Fibroblast of upper back skin (primary cell): ENCODE measurements around the gene SRRD.
A peak's percentile ranks its signal among the peaks of the same experiment; 100 is the strongest.

Experiments used
- DNase-seq: peaks from one replicate; pipeline ENCODE4 v3.0.0-alpha.2; 2013

The SRRD gene

DNA sequence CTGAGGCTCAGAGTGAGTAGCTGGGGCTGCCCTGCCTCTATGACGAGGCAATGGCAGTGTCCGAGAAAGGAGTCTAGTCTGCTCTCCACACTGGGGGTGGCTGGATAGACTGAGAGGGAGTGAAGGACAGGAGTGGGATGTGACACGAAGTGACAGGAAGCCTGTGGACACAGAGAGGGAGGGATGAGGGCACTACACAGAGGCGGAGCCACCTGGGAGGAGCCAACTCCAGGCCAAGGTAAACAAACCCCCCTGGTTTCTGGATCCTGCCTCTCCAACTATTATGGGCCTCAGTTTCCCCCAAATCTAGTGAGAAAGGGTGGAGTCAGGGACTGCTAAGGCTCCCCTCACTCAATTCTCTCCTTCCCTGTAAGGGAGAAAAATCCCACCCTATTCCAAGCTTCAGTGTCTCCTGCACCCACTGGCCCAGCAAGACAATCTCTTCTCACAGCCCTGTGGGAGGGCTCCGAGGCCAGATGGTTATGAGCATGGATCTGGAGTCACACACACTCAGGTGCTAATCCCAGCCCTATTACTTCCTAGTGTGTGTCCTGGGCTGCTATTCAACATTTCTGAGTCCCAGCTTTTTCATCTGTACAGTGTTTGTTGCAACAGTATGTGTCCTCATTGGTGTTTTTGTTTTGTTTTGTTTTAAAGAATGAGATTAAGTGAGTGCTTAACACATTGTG is 29.7 kb upstream of the SRRD start:
- DNase-seq, result no peak

DNA sequence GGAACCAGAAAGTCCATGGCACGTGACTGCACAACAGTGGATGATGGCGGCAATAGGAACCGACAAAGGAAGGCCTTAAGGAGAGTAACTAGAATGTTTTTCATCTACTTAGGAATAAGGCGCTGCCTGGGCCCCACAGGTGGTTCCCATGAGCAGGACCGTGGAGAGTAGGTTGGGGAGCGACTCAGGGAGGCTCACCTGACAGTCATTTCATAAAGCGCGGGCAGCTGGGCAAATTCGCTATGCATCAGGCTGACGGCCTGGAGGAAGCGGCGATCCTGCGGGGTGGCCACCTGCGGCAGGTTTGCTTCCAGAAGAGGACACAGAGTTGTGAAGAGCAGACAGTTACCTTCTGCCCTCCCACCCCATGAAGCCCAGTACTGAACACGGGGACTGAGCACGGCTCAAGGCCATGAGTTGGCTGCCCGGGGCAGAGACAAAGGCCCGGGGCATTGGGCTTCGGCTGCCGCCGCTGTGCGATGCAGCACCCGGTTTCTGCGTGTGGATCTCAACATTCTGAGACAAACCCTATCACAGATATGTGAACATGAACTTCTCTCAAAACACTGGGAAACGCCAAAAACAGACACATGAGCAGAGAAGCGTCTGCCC is 25.9 kb upstream of the SRRD start:
- DNase-seq, result no peak

DNA sequence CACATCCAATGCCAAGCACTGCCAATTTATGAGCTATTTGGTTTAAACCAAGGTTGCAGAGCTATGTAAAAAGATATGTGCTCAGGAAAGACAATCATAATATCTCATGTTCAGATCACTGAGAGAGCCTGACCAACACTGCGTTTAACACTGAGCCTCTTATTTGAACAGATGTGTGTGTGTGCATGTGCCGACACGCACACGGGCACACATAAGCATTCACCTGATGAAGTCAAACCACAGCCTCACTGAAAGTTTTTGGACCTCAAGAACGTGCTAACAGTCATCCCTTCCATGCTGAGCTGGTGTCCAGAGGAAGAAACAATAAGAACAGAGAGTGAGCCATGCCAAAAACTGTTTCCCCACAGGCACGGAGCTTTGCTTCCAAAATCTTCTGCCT is 23.5 kb upstream of the SRRD start:
- no peak for DNase-seq

DNA sequence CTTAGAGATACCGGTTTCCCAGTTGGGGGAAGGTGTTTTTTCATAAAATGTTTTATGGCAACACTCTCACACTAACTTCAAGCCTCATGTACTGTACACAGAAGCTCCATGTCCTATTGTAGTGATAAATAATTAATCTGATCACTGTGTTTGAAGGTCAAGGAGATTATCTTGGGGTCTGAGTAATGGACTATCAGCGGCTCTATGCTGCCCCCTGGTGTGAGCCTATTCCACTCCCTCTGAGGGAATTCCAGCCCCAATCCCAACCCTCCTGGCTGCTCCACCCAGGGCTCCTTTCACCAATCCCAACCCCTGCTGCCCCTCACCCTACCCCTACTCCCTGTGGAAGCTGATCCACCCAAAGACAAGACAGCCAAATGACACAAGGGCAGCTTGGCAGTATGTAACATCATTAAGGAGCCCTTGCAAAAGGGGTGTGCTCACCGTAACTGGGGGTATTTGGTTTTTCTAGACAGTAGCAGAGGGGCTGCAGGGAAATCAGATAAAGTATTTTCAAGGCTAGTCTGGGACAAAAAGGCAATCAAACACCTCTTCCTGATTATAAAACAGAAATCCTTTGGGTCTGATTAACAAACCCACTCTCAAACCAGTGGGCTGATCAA is 22.4 kb upstream of the SRRD start:
- peak; percentile 41 for DNase-seq

DNA sequence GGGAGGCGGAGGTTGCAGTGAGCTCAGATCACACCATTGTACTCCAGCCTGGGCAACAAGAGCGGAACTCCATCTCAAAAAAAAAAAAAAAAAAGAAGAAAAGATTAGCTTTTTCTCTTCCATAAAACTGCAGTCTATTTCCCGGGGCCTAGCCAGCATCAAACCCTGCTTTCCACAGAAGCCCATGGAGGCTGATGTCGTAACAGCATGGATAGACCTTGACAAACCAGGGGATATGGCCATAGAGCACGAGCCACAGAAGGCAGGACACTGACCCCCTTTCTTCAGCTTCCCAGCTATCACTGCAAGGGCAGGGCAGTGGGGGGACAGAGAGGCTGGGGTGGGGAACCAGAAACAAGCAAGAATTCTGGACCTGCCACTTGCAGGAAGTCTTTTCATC is 21.6 kb upstream of the SRRD start:
- no peak for DNase-seq

DNA sequence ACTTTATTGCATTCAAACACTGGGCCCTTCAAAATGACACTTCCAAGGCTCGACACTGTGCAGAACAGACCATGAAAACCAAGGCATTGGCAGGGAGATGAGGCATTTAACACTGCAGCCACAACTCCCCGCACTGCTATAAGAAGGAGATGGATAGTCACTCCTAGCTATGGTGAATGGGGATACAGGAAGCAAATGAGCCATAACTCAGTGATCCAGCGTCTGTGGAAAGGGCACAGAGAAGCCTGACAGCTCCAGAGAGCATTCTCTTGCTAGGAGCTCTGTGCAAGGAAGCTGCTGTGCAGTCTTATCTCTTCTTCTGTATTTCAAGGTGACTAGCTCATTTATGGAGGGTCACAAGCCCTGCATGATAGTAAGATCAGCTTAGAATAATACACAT is 21.0 kb upstream of the SRRD start:
- no peak for DNase-seq

DNA sequence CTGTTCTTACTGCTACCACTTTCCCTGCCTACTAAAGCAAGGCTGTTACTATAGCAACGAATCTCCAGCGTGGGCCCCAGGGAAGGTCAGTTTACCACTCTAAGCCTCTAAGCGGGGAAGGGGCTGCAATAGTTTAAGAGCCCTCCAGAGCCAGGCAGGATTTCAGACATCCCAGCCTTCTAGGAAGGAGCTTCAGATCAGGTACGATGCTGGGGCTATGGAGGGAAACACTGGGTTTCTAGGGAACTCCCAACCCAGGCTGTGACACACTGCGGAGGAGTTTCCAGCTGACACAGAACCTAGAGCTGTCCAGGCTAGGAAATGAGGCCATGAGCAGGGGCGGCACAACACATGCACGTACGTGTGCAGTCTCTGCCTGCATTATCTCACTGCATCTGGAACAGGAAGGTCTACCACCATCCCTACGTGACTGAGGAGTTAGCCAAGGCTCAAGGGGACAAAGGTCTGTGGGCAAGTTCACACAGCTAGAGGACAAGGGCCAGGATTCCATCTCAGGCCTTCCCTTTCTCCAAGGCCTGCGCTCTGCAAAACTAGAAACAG is 20.5 kb upstream of the SRRD start:
- no peak for DNase-seq

DNA sequence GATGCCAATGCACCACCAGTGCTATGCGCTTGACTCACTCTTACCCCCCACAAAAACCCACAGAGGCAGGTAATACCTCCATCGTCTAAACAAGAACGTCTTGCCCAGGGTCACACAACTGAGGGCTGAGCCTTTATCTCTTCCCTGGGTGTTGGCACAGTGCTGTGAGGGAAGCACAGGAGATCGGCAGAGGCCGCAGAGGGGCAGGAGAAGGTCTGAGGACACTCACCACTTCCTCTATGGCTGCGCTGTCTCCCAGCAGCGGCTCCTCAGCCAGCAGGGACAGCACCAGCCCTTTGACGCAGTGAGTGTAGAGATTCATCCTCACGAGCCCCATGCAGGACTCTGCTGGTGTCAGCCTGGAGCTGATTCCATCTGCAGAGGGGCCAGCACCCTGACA is 20.0 kb upstream of the SRRD start:
- DNase-seq, result no peak

DNA sequence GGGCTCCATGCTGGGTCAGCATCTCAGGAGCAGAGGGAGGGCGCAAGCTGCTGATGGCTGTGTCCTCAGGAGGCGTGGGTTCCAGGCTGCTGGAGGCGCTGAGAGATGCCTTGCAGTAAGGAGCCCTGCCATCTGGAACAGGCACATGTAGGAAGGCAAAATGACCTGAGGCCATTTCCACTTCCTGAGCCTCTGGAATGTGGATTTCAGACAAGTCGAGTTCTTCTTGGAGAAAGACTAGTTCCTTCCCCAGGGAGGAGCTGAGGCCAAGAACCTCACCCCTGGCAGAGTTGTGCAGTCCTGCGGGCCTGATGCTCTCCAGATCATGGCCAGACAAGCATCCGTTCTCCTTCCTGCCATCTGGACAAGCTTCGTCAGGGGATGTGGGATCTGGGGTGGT is 19.4 kb upstream of the SRRD start:
- no peak for DNase-seq

DNA sequence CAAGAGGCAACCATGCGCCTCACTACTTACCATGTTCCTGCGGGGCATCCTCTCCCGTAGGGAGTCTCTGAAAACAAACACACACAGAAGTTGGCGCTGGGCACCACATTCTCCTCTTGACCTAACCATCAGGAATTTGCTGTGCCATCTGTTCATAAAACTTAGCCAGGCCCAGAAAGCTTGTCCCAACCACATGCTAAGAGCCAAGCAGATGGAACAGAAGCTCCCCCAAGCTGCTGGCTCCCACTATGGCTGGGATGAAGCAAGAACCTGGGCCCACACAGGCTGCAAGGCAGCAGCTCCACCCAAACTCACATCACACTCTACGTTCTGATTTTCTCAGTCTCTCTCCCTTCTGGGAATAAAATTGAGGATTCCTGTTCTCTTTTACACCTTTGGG is 17.5 kb upstream of the SRRD start:
- DNase-seq, result no peak

DNA sequence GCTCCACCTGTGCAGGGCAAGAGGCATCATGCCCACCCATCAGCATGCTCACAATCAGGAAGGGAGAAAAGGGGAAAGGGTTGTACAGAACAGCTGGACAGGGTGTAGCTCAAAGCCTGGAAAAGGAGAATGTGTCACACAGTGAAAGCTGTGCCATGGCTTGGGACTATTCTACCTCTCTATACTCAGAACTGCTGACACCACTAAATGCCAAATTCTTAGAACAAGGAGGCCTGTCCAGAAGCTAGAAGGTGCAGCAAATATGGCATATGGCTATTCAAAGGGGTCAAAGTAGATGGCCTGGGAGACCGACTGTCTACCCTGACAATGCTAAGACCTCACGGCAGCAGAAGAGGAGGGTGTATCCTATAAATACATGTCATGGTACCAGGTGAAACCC is 12.9 kb upstream of the SRRD start:
- DNase-seq, result no peak

DNA sequence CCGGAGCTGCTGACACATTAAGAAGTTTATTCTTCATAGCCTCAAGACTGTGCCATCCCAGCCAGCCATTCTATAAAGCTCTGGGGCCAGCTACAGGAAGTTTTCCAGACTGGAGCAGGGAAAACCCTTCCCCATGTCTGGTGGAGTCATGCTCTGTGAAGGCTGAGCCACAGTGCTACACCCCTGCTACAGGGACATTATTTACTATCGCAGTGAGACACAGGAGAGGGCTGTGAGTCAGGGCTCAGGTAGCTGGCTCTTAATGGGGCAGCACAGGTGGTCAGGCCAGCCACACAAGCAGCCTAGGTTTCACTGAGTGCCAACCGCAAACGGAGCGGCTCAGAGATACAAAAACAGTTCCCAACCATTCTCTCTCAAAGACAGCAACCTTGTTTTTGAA is 12.2 kb upstream of the SRRD start:
- peak; percentile 90 for DNase-seq

DNA sequence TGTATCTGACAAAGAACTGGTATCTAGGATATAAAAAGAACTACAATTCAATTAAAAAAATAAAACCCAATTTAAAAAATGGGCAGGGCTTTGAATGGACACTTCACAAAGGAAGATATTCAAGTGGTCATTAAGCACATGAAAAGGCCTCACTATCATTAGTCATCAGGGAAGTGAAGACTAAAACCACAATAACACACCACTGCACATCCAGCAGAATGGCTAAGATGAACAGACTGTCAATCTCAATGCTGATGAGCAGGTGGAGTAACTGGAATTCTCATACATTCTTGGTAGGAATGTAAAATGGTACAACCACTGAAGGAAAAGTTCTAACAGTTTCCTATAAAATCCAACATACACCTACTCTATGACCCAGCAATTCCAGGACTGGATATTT is 9.0 kb upstream of the SRRD start:
- no peak for DNase-seq

DNA sequence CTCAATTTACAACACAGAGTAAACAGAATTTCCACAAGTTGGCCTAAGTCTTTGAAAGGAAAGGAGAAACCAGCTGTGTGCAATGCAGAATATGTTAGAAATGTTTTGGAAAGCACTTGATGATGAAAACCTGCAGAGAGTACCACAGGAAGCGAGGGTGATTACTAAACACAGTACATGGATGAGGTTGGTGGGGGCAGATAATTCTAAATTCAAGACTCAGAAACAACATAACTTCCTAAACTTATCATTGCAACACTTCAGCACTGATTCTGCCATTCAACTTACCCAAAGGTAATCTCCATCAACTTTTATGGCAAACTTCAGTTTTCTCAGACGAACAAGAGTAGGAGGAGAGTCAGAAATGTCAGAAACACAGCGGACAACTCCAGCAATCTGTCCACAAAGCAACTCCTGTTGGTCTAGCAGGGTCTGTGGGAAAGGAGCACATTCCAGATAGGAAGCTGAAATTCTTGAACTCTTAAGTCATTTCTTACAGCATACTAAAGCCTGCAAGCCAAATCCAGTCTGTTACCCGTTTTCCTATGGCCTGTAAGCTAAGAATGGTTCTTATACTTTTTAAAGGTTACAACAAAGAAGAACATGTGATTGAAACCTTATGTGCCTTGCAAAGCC is 6.9 kb upstream of the SRRD start:
- peak; percentile 86 for DNase-seq

DNA sequence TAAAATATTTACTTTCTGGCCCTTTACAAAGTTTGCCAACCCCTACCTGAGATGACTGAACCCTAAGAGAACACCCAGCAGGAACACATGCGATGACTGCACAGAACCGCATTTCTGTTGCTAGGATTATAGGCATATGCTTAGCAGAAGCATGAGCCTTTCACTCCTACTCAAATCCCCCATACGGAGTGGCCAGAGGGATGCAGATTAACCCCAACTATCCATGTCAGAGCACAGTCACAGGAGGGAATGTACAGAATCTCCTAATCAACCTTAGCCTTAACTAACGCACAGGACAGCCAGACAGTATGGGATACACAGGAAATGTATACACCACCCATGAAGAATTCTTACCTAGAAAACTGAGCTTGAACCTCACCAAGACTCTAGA is 6.3 kb upstream of the SRRD start:
- no peak for DNase-seq

DNA sequence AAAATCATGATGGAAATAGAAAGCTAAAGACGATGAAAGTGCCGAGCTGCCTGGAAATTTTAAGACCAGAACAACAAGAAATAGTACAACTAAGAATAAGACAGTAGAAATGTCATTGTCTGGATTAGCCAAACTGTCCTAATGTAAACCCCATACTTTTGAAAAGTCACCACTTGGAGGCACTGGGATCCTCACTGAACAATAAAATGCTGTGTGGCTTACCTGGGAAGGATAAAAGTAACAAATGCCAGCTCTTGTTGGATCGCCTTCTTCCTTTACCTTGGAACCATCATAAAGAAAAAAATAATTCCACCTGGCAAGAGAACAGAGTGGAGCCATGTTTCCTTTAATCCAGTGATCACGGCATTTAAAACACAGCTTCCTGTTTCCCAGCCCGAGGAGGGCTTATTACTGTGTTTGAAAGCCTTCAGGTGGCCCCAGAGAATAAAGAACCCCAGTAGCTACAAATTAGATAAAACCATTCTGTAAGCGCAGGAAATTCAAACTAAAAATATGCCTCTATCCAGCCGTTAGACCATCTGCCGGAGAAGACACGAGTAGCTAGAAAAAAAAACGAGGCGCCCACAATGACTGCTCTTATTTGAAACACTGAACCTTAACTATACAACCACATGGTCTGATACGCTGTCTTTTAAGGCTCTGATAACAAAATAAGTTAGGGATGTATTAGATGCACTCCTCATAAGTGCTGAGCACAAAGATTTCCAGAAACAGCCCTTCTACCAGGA is 4.5 kb upstream of the SRRD start:
- DNase-seq, result no peak

DNA sequence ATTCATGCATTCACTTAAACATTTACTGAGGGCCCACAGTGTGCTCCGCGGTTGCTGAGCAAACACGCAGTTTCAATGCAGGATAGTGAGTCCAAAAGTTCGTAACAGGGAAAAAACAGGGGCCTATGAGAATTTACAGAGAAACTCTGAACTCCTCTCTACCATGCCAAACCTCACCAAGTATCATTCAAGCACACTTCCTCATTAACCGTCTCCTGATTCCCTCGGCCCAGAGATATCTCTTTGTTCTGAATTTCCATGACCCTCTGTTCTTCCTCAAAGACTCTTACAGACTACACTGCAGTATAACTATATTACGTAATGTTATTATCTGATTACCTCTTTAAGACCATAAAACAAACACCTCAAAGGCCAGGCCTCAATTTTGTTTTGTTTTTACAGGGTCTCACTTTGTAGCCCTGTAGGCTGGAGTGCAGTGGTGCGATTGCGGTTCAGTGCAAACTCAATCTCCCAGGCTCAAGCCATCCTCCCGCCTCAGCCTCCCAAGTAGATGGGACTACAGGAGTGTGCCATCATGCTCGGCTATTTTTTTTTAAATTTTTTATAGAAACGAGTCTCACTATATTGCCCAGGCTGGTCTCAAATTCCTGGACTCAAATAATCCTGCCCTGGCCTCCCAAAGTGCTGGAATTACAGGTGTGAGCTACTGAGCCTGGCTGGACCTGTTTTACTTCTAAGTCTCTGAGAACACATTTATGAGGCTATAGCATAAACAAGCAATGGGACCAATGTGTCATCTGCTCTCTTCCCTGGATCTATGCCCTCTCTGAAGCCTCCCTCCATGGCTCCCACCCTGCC is 3.7 kb upstream of the SRRD start:
- DNase-seq, result no peak

DNA sequence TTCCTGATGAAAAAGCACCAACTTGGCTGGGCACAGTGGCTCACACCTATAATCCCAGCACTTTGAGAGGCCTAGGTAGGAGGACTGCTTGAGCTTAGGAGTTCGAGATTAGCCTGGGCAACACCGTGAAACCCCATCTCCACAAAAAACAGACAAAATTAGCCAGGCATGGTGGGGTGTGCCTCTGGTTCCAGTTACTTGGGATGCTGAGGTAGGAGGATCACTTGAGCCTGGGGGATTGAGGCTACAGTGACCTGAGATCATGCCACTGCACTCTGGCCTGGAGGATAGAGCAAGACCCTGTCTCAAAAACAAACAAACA is 3.1 kb upstream of the SRRD start:
- DNase-seq, result no peak

DNA sequence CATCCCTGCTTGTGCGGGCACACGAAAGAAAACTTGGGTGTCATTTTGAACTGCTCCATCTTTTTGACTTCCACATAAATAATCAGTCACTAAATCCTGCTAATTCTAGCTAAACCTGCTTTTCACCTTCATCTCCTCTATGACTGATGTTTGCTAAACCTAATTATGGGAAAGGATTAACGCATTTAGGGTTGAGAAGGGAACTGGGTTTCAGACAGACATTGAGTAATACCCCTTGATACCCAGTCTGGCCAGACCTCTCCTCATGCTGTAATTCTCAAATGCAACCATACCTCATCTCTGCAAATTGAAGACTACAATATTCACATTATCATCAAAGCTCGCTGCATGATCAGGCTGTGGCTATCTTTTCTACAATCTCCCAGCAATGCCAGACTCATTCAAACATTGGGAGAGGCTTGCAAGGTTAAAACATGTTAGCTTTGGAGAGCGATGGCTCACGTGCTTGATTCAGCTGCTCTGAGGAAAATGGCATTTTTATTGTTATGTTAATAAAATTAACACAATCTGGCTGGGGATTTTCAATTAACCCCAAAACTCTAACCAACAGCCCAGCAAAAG is 2.5 kb upstream of the SRRD start:
- DNase-seq, result no peak

DNA sequence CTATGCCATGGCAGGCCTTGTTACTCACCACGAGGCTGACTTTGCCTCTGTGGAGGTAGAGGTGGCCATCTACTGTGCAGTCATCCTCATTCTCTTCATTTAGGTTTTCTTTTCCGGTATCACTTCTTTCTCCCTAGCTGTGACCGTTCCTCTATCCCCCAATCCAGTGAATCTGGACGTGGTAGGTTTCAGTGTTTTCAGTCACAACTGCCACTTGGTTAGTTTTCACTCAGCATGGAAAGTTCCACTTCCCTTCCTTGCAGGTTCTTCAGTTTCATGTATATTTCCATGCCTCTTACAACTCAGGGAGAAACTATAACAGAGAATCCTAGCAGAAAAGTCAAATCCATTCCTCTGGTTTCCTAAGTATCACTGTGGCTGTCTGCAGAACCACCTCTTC is 2.0 kb upstream of the SRRD start:
- DNase-seq, result no peak

DNA sequence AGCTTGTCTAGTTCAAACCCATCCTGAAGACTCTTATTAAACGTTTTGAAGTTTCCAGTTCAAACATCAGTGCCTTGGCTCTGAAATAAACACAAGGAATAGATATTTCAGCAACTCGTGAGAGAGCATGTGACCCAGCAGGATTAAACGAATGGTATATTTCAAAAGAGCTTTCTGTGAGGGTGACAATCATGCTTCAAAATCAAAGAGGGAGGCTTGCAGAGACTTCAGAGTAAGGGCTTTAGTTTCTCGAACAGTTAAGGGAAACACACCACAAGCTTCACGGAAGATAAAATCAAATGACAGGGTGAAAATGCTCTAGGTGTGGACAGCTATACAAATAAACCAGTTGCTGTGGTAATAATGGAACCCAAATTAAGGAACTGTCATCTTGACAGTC is 1.5 kb upstream of the SRRD start:
- no peak for DNase-seq

DNA sequence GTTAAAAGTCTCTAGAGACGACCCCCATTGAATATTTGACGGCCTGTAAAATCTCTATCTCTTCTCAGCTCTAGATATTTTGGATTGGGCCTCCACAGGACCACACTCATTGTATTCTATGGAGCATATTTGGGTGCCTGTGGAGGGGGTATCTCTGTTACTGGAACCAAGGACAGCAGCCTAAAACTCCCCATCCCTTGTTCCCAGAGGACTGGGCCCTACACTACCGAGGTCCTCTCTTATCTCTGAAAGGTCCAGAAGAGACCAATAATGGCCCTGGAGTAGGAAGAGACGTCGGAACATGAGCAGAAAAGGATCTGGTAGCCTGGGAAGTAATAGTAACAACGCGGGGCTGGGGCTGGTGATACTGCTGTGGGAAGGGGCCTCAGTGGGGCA is 636 bp upstream of the SRRD start:
- DNase-seq, result no peak
